NCI-H2171 treated with DMSO at 0.1 percent for 48 hours (cell line): ENCODE data around the gene MRPS9.

Source experiments
- DNase-seq: peaks from one replicate; lab custom pipeline; 2025; lab: John Stamatoyannopoulos, UW

Gene MRPS9

DNA sequence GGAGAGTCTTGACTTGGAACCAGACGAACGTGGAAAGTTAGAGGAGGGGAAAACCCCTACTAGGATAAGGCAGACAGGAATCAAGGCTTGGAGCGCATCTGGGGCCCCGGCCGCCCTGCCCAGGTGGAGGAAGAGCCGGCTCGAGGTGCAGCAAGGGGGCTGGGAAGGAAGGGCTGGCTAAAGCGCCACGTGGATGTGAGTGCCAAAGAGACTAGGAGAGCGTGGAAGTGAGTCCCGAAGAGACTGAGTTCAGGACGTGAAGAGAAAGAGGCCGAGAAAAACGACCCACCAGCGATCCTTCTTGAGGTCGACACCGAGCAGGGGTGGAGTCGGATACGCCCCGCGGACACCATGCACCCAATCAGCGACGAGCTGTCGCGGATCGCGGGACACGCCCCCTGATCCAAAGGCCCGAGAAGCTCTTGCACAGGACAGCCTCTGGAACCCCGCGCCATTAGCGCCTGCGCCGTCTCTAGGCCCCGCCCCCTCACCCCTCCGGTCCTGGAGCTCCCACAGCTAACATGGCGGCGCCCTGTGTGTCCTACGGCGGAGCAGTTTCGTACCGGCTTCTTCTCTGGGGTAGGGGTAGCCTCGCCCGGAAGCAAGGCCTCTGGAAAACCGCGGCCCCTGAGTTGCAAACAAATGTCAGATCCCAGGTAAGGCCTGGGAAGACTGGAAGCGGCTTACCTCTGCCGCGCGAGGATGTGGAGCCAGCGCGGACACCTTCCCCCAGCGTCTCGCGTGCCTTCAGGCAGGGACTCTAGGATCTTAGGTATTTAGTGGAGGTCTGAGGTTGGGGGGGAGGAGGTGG lies at the start of gene MRPS9:
MRPS9 (plus strand) TSS at position 498 of the 811 bp plus-strand sequence; CDS start at position 522, 24 bp downstream.
- peak; percentile 95 for DNase-seq

DNA sequence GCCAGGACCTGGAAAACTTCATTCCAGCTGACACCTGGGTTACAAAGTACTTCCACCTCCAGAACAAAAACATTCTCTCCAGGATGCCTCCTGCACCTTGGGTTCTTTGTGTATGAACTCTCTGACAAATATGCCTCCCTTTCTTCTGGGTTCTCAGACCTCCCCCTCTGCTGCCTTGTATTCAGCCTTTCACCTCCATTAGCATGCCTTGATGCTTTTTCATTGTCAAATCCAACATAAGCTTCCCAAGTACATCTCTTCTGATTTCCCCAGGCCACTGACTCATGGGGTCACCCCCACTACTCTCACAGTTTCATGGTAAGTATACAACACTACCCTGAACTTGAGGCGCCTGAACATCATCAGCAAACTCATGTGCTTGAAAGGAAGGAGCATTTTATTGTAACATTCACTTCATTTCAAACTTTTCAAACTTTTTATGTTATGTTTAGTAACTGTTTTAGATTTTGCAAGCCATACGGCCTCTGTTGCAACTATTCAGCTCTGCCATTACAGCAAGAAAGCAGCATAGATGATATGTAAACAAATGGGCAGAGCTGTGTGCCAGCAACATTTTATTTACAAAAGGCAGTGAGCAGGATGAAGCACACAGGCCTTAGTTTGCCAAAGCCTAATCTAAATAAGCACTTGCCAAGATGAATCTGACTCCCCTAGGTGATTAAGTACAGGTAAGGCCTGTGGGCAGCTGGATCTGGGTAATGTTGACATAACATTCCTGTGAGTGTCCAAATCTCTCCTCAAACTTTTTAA lies 32.5 kb upstream of the MRPS9 start:
- no peak for DNase-seq

DNA sequence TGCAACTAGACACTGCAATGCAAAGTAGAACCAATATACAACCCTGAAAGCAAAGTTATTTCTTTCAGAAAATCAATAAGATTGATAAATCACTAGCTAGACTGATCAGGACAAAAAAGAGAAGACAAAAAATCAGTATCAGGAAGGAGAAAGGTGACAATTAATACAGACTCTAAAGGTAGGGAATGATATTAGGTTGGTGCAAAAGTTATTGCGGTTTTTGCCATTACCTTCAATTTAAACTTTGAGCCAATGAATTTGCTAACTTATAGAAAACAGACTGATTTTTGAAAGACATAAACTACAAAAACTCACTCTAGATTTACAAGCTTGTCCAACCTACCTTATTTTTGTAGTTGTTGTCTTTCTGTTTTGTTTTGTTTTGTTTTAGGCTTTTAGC lies 30.5 kb upstream of the MRPS9 start:
- no peak for DNase-seq

- no peak for DNase-seq
These were observed 5.4 kb upstream of the MRPS9 start for GRCh38 chr2:105032476-105032875.

DNA sequence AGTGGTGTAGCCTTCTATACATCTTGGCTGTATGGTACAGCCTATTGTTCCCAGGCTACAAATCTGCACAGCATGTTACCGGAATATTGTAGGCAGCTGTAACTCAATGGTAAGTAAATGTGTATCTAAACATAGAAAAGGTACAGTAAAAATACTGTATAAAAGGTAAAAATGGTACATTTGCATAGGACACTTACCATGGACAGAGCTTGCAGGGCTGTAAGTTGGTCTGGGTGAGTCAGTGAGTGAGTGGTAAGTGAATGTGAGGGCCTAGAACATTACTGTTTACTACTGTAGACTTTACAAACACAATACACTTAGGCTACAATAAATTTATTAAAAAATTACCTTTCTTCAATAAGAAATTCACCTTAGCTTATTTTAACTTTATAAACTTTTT lies 3.7 kb upstream of the MRPS9 start:
- no peak for DNase-seq

DNA sequence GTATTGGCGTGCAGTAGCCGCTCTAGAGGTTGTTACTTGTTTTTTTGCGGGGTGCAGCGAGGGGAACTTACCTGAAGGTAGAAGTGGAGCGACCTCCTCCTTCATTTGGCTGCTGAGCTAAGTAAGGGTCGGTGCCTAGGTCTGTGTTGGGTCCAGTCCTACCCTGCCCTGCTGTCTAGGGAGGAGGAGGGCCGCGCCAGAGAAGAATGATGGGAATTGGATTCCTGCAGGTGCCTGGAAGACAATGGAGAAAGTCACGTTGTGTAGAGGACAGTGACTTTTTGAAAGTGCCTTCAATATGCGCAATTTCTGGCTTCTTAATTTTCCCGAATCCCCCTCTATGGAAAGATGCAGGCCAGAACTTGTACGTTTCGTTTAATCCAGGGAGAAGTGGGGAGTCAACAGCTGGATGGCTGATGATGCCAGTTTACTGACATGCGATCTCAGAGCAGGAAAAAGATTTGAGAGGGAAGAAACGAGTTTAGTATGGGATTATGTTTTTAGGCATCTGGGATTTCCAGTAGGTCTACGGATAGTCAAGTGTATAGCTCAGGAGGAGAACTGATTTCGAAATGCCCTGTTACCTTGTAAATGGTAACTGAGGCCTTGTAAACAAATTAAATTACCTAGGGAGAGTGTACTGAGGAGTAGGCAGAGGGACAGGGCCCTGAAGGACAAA lies 653 bp downstream of the MRPS9 start:
- DNase-seq = peak; percentile 49

- DNase-seq = no peak
These were observed 1.7 kb downstream of the MRPS9 start for GRCh38 chr2:105039559-105039958.

DNA sequence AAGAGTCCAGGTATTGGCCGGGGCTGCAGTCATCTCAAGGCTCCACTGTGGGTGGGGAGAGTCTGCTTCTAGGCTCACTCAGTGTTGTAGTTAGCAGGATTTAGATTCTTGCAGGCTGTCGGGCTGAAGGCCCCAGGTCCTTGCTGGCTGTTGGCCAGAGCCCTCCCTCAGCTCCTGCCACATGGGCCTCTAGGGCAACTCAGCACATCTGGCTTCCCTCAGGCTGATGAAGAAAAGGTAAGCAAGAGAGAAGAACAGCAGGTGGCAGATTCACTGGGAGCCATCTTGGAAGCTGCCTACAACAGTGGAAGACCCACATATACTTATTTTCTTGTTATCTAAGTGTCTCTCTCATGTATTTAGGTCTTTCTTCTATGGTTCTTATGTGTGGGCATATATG lies 4.3 kb downstream of the MRPS9 start:
- peak; percentile 93 for DNase-seq

GRCh38 chr2:105052773-105053172 lies 14.9 kb downstream of the MRPS9 start:
- no peak for DNase-seq

DNA sequence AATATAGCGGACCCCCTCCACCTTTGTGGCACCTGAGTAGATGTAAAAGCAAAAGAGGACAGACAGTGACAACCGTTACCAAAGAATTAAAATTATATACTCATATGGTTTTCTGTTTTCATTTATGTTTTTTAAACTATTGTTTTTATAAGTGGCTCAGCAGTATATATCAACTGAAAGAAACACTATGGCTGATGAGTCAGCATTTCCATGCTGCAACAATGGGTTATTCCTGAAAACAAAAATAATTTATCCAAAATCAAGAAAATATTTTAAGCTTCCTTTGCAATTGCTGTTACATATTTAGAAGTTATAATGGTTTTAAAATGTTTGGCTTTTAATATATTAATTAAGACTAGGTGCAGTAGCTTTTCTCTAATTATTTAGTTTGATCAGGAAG lies 17.7 kb downstream of the MRPS9 start:
- no peak for DNase-seq

DNA sequence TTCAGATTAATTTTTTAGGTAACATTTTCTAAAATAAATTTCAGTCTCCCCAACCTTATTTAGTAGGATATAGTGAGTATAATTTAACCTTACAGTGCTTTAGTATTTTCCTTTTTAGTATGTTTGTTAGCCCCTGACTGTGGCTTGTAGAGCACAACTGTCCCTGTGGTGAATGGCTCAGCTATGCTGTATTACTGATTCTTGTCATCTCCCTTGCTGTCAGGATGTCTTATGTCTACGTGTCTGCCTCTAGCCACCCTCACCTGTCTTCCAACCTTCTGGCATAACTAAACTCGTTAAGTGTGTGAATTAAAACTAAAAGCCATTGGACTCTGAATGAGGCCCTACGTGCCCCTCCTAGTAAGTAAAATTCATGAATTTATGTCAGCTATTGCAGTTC lies 18.4 kb downstream of the MRPS9 start:
- no peak for DNase-seq

- DNase-seq = no peak
These were observed 19.1 kb downstream of the MRPS9 start for GRCh38 chr2:105057005-105057404.

DNA sequence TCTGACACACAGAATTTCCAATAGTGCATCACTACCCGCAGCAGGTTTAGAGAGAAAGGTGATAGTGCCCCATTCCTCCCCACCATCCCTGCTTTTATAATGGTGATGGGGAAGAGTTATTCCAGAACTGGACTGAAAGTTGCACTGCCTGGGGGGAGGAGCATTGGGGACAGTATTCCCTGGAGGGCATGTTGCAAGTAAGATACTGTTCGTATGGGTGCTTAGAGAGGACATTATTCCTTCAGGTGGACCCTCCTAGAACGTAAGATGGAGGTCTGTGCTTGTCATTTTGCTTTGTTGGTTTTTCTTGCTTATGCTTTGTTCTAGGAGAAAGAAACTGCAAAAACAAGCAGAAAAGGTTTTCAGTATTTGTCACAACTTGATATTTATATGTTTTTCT lies 23.7 kb downstream of the MRPS9 start:
- DNase-seq = no peak

DNA sequence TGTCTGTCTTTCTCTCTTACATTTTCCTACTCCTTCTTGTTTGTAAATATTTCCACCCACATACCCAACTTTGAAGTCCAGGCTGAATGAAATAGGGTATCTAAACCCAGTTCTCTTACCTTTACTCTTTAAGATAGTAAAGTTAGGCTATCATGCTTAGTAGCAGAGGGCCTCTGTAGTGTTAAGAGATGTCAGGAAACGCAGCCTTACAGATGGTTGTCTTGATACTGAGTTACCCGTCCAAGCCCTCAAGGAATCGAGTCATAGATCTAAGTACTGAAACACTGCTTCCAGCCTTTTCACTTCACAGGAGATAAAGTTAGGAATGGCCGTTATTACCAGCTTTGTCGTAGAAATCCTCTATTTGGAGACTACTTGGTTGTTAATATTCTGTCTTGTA lies 24.3 kb downstream of the MRPS9 start:
- no peak for DNase-seq

DNA sequence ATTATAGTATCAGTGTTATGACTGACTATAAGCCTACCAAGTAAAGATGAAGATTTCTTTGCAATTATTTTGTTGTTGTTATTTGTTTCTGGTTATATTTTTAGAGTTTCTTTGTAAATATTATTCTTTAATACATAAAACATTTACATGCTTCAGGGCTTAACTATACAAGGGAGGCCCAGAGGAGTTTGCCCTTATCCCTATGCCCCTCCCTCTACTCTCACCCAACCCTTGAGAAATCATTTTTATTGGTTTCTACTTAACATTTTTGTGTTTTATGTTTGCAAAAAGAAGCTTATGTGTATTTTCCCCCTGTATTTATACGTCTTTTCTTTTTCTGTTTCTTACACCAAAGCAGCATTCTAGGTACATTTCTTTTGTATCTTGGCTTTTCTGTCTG lies 30.5 kb downstream of the MRPS9 start:
- no peak for DNase-seq

- no peak for DNase-seq
These were observed 31.0 kb downstream of the MRPS9 start for GRCh38 chr2:105068875-105069274.

- no peak for DNase-seq
These were observed 32.4 kb downstream of the MRPS9 start for GRCh38 chr2:105070010-105070865.

DNA sequence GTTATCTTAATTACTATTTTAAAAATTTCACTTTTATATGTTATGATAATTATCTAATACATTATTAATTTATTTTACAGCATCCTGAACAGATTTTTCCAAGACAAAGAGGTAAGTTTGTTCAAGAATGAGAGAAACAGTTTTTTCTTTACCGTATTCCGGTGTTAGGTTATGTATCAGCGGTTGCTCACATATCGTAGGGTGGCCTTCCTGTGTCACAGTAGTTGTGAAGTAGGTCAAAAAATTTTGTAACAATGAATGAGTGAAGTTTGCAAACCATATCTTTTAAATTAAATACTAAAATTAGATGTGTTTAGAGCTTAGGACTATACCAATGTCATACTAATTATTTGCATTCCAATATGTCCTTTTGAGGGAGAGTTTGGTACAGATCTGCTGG lies 33.5 kb downstream of the MRPS9 start:
- no peak for DNase-seq

DNA sequence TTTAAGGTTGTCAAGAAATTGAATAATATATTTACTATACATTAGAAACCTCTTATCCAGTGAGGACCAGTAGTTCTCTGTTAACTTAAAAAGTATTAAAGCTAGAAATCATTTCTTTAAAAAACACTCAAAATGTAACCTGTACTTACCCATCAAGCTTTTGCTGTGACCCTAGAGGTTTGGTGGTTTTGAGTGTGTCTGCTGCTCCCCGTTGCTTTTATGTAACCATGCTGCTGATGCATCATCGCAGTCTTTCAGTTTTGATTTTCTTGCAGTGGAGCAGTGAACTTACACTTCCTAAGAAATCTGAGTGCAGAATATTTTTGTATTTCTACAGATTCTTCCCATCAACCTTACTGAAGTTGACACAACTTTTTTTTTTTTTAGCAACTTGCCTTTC lies 34.2 kb downstream of the MRPS9 start:
- no peak for DNase-seq

- DNase-seq = no peak
These were observed 35.7 kb downstream of the MRPS9 start for GRCh38 chr2:105073591-105073990.

DNA sequence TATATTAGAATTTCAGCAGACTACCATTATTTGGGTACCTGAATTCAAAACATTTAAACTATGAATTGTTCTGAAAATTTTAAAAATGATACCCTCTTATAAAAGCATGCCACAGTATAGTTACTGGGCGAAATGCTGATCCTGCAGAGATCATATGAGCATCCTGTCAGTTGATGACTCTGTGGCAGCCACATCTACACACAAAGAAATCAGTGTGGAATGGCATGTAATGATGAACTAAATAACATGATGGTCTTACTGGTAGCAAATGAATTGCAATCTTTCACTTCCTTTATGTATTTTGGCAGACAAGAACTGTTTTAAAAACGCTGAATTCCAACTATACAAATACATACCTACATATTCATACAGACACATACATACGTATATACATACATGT lies 38.3 kb downstream of the MRPS9 start:
- DNase-seq = no peak
